ENCODE results near the gene AFAP1L1.

AFAP1L1 gene

GRCh38 chr5:149273950-149274349 is 2.3 kb downstream of the AFAP1L1 start:
- Histone ChIP-seq H3K4me3 (ENCODE audit: low read depth, low read length) (no peak overlapping the region), H3K4me1 (ENCODE audit: control insufficient read depth, insufficient read depth, low read length) (peaks cover 3% of the 10 kb centered on the region; the same call in 1 of the 2 replicates), H3K9me3 (ENCODE audit: control insufficient read depth, insufficient read depth, low read depth, low read length) (no peaks in the 10 kb centered on the region), H3K36me3 (ENCODE audit: control insufficient read depth in 2 of 2, insufficient read depth in 1 of 2, low read length in 2 of 2) (no peaks in the 10 kb centered on the region), H3K27ac (ENCODE audit: extremely low read depth, low read depth, low read length) (no peak overlapping the region)
- TF ChIP-seq ZNF785 (tag by site-specific recombination; IDR thresholded peaks at IDR 0.05) (no peak), ZNF561 (tag by site-specific recombination; IDR thresholded peaks at IDR 0.05; ENCODE audit: borderline replicate concordance) (no peak), ZNF211 (tag by site-specific recombination; IDR thresholded peaks at IDR 0.05; ENCODE audit: low read depth) (no peak), ELK4 (IDR thresholded peaks at IDR 0.05; ENCODE audit: borderline replicate concordance, low read depth, low read length) (no peak), ZNF155 (tag by site-specific recombination; IDR thresholded peaks at IDR 0.05) (no peak), ZNF37A (tag by site-specific recombination; IDR thresholded peaks at IDR 0.05) (no peak)
- POLR2A ChIA-PET: no interaction called here
- CTCF ChIA-PET: interaction anchor here (0.7 kb wide), 1 partner anchor 290 kb away, joined by 3 read pairs; no protein-coding TSS in a partner anchor

- Histone ChIP-seq H3K4me1 (ENCODE audit: control insufficient read depth, insufficient read depth, low read length) (peaks cover 3% of the 10 kb centered on the region; the same call in 1 of the 2 replicates), H3K27ac (ENCODE audit: extremely low read depth, low read depth, low read length) (no peak overlapping the region), H3K9me3 (ENCODE audit: control insufficient read depth, insufficient read depth, low read depth, low read length) (no peaks in the 10 kb centered on the region), H3K4me3 (ENCODE audit: low read depth, low read length) (no peak overlapping the region), H3K36me3 (ENCODE audit: control insufficient read depth in 2 of 2, insufficient read depth in 1 of 2, low read length in 2 of 2) (no peaks in the 10 kb centered on the region)
- TF ChIP-seq KLF9 (tag by site-specific recombination; IDR thresholded peaks at IDR 0.05; ENCODE audit: low read depth) (no peak), BCL11B (tag by site-specific recombination; IDR thresholded peaks at IDR 0.05; ENCODE audit: low read depth) (no peak), ELK4 (IDR thresholded peaks at IDR 0.05; ENCODE audit: borderline replicate concordance, low read depth, low read length) (no peak), ZNF521 (tag by site-specific recombination; IDR thresholded peaks at IDR 0.05) (no peak), ZNF76 (tag by site-specific recombination; IDR thresholded peaks at IDR 0.05; ENCODE audit: borderline replicate concordance, low read depth) (no peak), MYNN (tag by site-specific recombination; IDR thresholded peaks at IDR 0.05; ENCODE audit: borderline replicate concordance) (no peak), ZNF239 (tag by site-specific recombination; IDR thresholded peaks at IDR 0.05) (no peak), ZNF548 (tag by site-specific recombination; IDR thresholded peaks at IDR 0.05) (no peak), MEIS1 (CRISPR knock-in tag; IDR thresholded peaks at IDR 0.05; ENCODE audit: borderline replicate concordance) (no peak), ZNF112 (tag by site-specific recombination; IDR thresholded peaks at IDR 0.05) (no peak), ZNF692 (tag by site-specific recombination; IDR thresholded peaks at IDR 0.05) (no peak), ZNF148 (tag by site-specific recombination; IDR thresholded peaks at IDR 0.05; ENCODE audit: borderline replicate concordance) (no peak), ZSCAN16 (tag by site-specific recombination; IDR thresholded peaks at IDR 0.05) (no peak), ZNF404 (tag by site-specific recombination; IDR thresholded peaks at IDR 0.05) (no peak), ZSCAN23 (tag by site-specific recombination; IDR thresholded peaks at IDR 0.05) (no peak), ZNF513 (tag by site-specific recombination; IDR thresholded peaks at IDR 0.05) (no peak)
- CTCF ChIA-PET: interaction anchor here (0.6 to 1.1 kb wide), 2 partner anchors 35 to 92 kb away, joined by 3 read pairs; no protein-coding TSS in a partner anchor
- POLR2A ChIA-PET: no interaction called here
Measured at GRCh38 chr5:149274939-149275338, 3.3 kb downstream of the AFAP1L1 start.

All from HEK293 (cell line).